ENCODE measurements around the gene GLYATL1. TPM values are rescaled to one million over a fixed set of nuclear protein-coding genes. Genes with fewer than 3 reads are reported as not detected.

Gene GLYATL1, protein sequence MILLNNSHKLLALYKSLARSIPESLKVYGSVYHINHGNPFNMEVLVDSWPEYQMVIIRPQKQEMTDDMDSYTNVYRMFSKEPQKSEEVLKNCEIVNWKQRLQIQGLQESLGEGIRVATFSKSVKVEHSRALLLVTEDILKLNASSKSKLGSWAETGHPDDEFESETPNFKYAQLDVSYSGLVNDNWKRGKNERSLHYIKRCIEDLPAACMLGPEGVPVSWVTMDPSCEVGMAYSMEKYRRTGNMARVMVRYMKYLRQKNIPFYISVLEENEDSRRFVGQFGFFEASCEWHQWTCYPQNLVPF
- total RNA-seq (2021) (5.4 to 9.4 TPM (median 7.3 TPM) in 3 replicates), Bru-seq, nascent RNA (percentile 59 among the genes with signal in this experiment)
- long read RNA-seq, experiment 1, partial matches to known transcripts, result 1 of 9 reads
- long read RNA-seq, experiment 1, other reads (novel, unspliced or antisense), result 8 of 9 reads
- long read RNA-seq, experiment 2, partial matches to known transcripts, result 1 of 9 reads
- long read RNA-seq, experiment 2, other reads (novel, unspliced or antisense), result 6 of 9 reads
- long read RNA-seq, experiment 3, partial matches to known transcripts, result 0 of 3 reads
- long read RNA-seq, experiment 3, other reads (novel, unspliced or antisense), result 3 of 3 reads

DNA sequence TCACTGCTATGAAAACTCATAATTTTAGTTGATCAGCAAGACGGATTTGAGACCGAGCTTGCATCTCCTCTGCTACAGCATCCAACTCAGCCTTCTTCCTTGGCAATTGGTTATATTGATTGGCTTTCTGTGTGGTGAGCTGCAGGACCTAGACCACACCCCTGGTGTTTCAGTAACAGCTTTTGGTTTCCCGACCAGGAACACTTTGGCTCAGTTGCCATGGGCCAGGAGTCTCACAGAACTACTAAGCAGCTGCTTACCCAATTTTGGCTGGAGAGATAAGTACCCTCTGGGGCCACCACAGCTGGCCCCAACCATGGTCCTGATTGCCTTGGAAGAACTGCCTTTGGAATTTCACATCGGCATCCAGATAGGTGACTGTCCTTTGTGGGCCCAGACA is at the start of gene GLYATL1:
Gene GLYATL1, plus strand, starts transcription at position 212 of the 400 bp plus-strand sequence. CDS start 7,600 bp downstream, outside the sequence.
- no peak for TF ChIP-seq NFYB (CRISPR knock-in tag; conservative IDR thresholded peaks at IDR 0.05; ENCODE audit: low read depth)
- TF ChIP-seq, protein P1, sequence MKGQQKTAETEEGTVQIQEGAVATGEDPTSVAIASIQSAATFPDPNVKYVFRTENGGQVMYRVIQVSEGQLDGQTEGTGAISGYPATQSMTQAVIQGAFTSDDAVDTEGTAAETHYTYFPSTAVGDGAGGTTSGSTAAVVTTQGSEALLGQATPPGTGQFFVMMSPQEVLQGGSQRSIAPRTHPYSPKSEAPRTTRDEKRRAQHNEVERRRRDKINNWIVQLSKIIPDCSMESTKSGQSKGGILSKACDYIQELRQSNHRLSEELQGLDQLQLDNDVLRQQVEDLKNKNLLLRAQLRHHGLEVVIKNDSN (CRISPR knock-in tag; IDR thresholded peaks at IDR 0.05), result no peak
- TF ChIP-seq, protein P2, sequence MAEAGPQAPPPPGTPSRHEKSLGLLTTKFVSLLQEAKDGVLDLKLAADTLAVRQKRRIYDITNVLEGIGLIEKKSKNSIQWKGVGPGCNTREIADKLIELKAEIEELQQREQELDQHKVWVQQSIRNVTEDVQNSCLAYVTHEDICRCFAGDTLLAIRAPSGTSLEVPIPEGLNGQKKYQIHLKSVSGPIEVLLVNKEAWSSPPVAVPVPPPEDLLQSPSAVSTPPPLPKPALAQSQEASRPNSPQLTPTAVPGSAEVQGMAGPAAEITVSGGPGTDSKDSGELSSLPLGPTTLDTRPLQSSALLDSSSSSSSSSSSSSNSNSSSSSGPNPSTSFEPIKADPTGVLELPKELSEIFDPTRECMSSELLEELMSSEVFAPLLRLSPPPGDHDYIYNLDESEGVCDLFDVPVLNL (CRISPR knock-in tag; IDR thresholded peaks at IDR 0.05; ENCODE audit: borderline replicate concordance, low read depth), result no peak
- no peak for TF ChIP-seq SMAD4 (CRISPR knock-in tag; IDR thresholded peaks at IDR 0.05)
- TF ChIP-seq ETV6 (CRISPR knock-in tag; IDR thresholded peaks at IDR 0.05), result no peak
- no peak for TF ChIP-seq HMGA2 (CRISPR knock-in tag; IDR thresholded peaks at IDR 0.05)
- TF ChIP-seq GTF2I (CRISPR knock-in tag; conservative IDR thresholded peaks at IDR 0.05), result no peak
- TF ChIP-seq, protein P3, sequence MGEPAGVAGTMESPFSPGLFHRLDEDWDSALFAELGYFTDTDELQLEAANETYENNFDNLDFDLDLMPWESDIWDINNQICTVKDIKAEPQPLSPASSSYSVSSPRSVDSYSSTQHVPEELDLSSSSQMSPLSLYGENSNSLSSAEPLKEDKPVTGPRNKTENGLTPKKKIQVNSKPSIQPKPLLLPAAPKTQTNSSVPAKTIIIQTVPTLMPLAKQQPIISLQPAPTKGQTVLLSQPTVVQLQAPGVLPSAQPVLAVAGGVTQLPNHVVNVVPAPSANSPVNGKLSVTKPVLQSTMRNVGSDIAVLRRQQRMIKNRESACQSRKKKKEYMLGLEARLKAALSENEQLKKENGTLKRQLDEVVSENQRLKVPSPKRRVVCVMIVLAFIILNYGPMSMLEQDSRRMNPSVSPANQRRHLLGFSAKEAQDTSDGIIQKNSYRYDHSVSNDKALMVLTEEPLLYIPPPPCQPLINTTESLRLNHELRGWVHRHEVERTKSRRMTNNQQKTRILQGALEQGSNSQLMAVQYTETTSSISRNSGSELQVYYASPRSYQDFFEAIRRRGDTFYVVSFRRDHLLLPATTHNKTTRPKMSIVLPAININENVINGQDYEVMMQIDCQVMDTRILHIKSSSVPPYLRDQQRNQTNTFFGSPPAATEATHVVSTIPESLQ (CRISPR knock-in tag; IDR thresholded peaks at IDR 0.05), result no peak
- no peak for TF ChIP-seq ESRRA (CRISPR knock-in tag; IDR thresholded peaks at IDR 0.05; ENCODE audit: borderline replicate concordance)
- TF ChIP-seq, protein P4, sequence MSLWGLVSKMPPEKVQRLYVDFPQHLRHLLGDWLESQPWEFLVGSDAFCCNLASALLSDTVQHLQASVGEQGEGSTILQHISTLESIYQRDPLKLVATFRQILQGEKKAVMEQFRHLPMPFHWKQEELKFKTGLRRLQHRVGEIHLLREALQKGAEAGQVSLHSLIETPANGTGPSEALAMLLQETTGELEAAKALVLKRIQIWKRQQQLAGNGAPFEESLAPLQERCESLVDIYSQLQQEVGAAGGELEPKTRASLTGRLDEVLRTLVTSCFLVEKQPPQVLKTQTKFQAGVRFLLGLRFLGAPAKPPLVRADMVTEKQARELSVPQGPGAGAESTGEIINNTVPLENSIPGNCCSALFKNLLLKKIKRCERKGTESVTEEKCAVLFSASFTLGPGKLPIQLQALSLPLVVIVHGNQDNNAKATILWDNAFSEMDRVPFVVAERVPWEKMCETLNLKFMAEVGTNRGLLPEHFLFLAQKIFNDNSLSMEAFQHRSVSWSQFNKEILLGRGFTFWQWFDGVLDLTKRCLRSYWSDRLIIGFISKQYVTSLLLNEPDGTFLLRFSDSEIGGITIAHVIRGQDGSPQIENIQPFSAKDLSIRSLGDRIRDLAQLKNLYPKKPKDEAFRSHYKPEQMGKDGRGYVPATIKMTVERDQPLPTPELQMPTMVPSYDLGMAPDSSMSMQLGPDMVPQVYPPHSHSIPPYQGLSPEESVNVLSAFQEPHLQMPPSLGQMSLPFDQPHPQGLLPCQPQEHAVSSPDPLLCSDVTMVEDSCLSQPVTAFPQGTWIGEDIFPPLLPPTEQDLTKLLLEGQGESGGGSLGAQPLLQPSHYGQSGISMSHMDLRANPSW (CRISPR knock-in tag; conservative IDR thresholded peaks at IDR 0.05; ENCODE audit: low read depth), result no peak

DNA sequence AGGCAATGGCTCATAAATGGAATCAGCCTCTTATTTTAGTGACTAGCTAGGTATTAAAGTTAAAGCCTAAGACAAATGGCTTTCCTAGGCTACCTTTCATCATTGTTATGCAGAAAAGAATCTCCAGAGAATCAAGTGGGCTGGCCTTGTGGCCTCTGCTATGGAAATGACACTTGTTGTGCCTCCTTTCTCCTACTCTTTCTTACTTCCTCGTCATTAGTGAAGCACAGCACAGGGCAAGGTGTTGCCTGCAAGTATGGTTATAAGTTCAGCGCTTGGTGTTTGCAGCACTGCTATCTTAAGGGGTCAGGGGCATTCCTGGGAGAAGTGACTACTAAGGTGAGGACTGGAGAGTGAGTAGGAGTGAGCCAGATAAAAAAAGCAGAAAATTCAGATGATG is 45.4 kb upstream of the GLYATL1 start:
- CTCF ChIA-PET, result interaction anchor here (1.2 to 2.4 kb wide), 2 partner anchors 165 to 265 kb away, joined by 4 to 8 read pairs; no protein-coding TSS in a partner anchor
- peaks cover 14% of the 10 kb centered on the region; the same call in 1 of the 2 replicates for H3K9me3 Mint-ChIP-seq
- H3K27ac Mint-ChIP-seq, result peak overlapping the region; percentile 45; the same call in 1 of the 2 replicates
- POLR2A ChIA-PET, result interaction anchor here (0.6 kb wide), 1 partner anchor 1796 kb away, joined by 3 read pairs; no protein-coding TSS in a partner anchor
- H3K36me3 Mint-ChIP-seq, result peaks cover 4% of the 10 kb centered on the region
- ATAC-seq (peak; percentile 65), DNase-seq (ENCODE audit: low spot score) (no peak)
- H3K27me3 Mint-ChIP-seq (ENCODE audit: low read depth), result no peaks in the 10 kb centered on the region
- H3K4me3 Mint-ChIP-seq, result no peak overlapping the region
- H3K4me1 Mint-ChIP-seq, result peaks cover 36% of the 10 kb centered on the region
- TF ChIP-seq, protein P5, sequence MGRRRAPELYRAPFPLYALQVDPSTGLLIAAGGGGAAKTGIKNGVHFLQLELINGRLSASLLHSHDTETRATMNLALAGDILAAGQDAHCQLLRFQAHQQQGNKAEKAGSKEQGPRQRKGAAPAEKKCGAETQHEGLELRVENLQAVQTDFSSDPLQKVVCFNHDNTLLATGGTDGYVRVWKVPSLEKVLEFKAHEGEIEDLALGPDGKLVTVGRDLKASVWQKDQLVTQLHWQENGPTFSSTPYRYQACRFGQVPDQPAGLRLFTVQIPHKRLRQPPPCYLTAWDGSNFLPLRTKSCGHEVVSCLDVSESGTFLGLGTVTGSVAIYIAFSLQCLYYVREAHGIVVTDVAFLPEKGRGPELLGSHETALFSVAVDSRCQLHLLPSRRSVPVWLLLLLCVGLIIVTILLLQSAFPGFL (CRISPR knock-in tag; IDR thresholded peaks at IDR 0.05; ENCODE audit: borderline replicate concordance), result no peak

More for the DNA sequence above, at the start of gene GLYATL1:
- Mint-ChIP-seq H3K27ac (no peak within 1 kb of the TSS), H3K9me3 (peaks cover 4% of the 10 kb centered on the region; the same call in 1 of the 2 replicates), H3K27me3 (ENCODE audit: low read depth) (no peaks in the 10 kb centered on the region), H3K4me3 (no peak within 1 kb of the TSS), H3K4me1 (no peaks in the 10 kb centered on the region), H3K36me3 (no peaks in the 10 kb centered on the region)
- ATAC-seq, result no peak
- CTCF ChIA-PET, result interaction anchor here (0.6 to 1.5 kb wide), 5 partner anchors 10 to 119 kb away, joined by 3 to 4 read pairs (median 3); no protein-coding TSS in a partner anchor
- DNase-seq (ENCODE audit: low spot score), result no peak
- POLR2A ChIA-PET, result no interaction called here
